Suprapubic skin (tissue), 4 donors: Measurements from ENCODE around the gene GFOD2. TPM values are rescaled to one million over a fixed set of nuclear protein-coding genes. Genes with fewer than 3 reads are reported as not detected.

Experiments
- DNase-seq, 2 donors: peaks; one replicate each; pipeline ENCODE4 v3.0.0-alpha.2; 2019; ENCODE audit warnings: low spot score in 2 of 2
- H3K27ac ChIP-seq: fragments of 200-600 bp; sonication (generic); one replicate; pipeline ENCODE4 v1.5.1; 2019
- H3K27me3 ChIP-seq: fragments of 200-600 bp; sonication (generic); one replicate; pipeline ENCODE4 v1.5.1; 2019
- H3K36me3 ChIP-seq: fragments of 200-600 bp; sonication (generic); one replicate; pipeline ENCODE4 v1.5.1; 2019
- H3K4me1 ChIP-seq: fragments of 200-600 bp; sonication (generic); one replicate; pipeline ENCODE4 v1.5.1; 2019
- H3K4me3 ChIP-seq: fragments of 200-600 bp; sonication (generic); one replicate; pipeline ENCODE4 v1.5.1; 2019; ENCODE audit warnings: mild to moderate bottlenecking
- H3K9me3 ChIP-seq: fragments of 200-600 bp; sonication (generic); one replicate; pipeline ENCODE4 v1.5.1; 2019
- EP300 ChIP-seq: sonication (generic); formaldehyde crosslinking; IDR thresholded peaks from one replicate; pipeline ENCODE4 v1.6.1; 2017; ENCODE audit warnings: antibody characterized with exemption
- POLR2A ChIP-seq, 2 donors: fragments of 450-650 bp; IDR thresholded peaks; one replicate each; pipeline ENCODE4 v1.6.1; 2017; ENCODE audit warnings: antibody characterized with exemption in 2 of 2, mild to moderate bottlenecking in 2 of 2, moderate library complexity in 2 of 2
- POLR2AphosphoS5 ChIP-seq, 3 donors: sonication (generic); formaldehyde crosslinking; IDR thresholded peaks; one replicate each; pipeline ENCODE4 v1.6.1; 2017; ENCODE audit warnings: antibody characterized with exemption in 3 of 3
- WGBS: methylation state at CpG from one replicate; pipeline ENCODE4 v1.1.5; 2018; 5-methylcytosine and 5-hydroxymethylcytosine counted together
- total RNA-seq, 4 donors: library from RNA; depleted of rRNA; stranded (reverse); fragments of >200 nt; gene quantifications; one replicate each; pipeline ENCODE4 v1.1.0, GENCODE V29; 2016
- TF ChIP-seq, protein P1 (sequence below), 2 donors: fragments of 200-600 bp in 1 of 2; fragments of 450-650 bp in 1 of 2; sonication (generic) in 1 of 2; IDR thresholded peaks; one replicate each; pipeline ENCODE4 v1.5.1; 2016 to 2019; ENCODE audit warnings: antibody characterized with exemption in 2 of 2, mild to moderate bottlenecking in 1 of 2, moderate library complexity in 1 of 2

The GFOD2 gene
- total RNA-seq, 4 donors from 2014 or later: 18.3 to 31.1 (median 25.9) TPM

DNA sequence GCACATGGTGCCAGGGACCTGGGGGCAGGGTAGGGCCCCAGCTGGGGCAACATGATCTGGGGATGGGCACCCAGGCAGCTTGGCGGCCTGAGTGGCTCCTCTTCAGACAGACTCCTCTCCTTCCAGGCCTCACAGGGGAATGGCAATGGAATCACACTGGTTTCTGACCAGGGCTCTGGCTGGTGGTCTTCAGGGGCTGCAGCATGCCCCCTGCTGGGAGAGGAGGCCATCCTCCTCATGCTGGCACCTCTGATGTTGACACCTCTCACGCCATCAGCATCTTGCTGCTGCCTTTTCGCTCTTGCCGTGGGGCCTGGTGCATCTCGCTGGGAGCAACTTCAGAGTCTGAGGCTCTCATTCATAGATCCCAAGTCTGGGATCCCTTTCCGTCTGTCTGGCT lies 11.2 kb upstream of the GFOD2 start:
- no peak for DNase-seq
- H3K4me1 ChIP-seq: no peaks in the 10 kb centered on the region
- H3K36me3 ChIP-seq: peaks cover 73% of the 10 kb centered on the region
- H3K27ac ChIP-seq: no peak overlapping the region
- WGBS: 97% methylated on average over 5 of the region's 6 CpGs
- no peaks in the 10 kb centered on the region for H3K9me3 ChIP-seq
- TF ChIP-seq POLR2A (IDR thresholded peaks at IDR 0.05): no peak
- TF ChIP-seq, protein P1, sequence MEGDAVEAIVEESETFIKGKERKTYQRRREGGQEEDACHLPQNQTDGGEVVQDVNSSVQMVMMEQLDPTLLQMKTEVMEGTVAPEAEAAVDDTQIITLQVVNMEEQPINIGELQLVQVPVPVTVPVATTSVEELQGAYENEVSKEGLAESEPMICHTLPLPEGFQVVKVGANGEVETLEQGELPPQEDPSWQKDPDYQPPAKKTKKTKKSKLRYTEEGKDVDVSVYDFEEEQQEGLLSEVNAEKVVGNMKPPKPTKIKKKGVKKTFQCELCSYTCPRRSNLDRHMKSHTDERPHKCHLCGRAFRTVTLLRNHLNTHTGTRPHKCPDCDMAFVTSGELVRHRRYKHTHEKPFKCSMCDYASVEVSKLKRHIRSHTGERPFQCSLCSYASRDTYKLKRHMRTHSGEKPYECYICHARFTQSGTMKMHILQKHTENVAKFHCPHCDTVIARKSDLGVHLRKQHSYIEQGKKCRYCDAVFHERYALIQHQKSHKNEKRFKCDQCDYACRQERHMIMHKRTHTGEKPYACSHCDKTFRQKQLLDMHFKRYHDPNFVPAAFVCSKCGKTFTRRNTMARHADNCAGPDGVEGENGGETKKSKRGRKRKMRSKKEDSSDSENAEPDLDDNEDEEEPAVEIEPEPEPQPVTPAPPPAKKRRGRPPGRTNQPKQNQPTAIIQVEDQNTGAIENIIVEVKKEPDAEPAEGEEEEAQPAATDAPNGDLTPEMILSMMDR (IDR thresholded peaks at IDR 0.05): no peak
- TF ChIP-seq EP300: no peak
- TF ChIP-seq POLR2AphosphoS5 (IDR thresholded peaks at IDR 0.05): no peak
- no peak overlapping the region for H3K4me3 ChIP-seq
- no peaks in the 10 kb centered on the region for H3K27me3 ChIP-seq

DNA sequence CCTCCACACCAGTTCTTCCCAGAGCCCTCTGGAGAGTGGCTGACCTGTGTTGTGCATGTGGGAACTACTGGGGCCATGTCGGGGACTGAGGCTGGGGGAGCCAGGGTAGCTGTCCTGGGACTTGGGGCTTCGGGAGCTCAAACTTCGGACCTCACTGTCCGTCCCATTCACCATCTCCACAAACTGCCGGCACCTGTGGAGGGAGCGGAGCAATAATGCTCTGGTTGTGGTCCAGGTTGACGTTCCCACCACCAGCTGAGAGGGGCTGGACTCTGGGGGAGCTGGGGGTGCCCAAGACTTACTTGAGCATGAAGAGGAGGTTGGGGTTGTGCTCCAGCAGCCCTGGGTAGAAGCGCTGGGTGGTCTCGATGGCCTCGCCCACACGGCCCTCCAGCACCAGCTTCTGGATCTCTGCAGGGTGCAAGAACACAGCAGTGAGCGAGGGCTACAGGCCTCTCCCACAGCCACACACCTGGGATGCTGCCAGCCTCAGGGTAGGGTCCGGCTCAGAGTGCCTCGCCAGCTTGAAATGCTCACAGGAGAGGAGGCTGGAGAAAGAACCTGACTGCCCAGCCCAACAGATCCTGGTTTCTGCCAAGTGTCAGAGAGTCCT lies 10.6 kb upstream of the GFOD2 start:
- 93% methylated on average over 6 of the region's 14 CpGs for WGBS
- no peak overlapping the region for H3K4me3 ChIP-seq
- TF ChIP-seq POLR2AphosphoS5 (IDR thresholded peaks at IDR 0.05): no peak
- no peak for DNase-seq
- no peaks in the 10 kb centered on the region for H3K27me3 ChIP-seq
- H3K4me1 ChIP-seq: no peaks in the 10 kb centered on the region
- peaks cover 78% of the 10 kb centered on the region for H3K36me3 ChIP-seq
- no peaks in the 10 kb centered on the region for H3K9me3 ChIP-seq
- no peak overlapping the region for H3K27ac ChIP-seq

DNA sequence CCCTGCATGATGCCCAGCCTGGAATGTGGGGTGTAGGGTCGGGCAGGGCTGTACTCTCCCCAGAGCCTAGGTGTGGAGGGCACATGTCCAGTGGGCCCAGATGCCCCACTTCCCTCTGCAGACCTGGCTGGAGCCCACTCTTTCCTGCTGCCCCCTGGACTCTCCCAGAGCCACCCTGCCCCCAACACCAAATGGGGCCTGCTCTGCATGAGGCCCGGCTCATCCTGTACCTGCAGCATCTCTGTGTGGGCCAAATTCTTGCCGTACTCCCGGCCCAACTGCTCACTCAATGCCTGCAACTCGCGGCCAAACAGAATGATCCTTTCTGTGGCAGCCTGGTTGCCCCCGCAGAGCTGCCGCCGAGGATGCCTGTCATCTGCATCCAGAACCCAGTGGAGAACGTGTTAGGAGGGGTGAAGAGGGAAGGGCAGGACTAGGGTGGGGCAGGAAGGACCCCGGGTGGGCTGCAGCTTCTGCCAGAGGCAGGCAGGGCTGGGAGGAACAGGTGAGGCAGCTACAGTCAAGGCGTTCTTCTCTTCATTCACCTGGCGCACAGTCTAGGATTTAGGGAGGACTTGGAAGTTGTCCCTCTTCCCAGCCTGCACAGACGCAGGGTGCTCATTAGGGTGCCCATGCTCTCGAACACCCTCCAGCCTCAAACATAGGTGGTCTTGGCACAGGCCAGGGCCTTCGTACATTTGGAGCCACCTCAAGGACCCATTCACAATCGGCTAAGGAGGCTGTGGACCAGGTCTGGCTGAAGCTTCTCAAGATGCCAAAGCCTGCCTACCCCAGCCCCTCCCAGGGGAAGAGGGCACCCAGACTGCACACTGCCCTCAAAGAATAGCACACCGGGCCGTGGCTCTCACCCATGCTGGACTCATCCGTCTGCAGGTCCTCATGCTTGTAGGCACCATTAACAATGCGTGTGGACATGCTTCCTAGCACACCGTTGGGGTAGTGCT lies 8.7 kb upstream of the GFOD2 start:
- Histone ChIP-seq H3K27ac (no peak overlapping the region), H3K9me3 (no peaks in the 10 kb centered on the region), H3K4me1 (no peaks in the 10 kb centered on the region), H3K4me3 (no peak overlapping the region), H3K27me3 (no peaks in the 10 kb centered on the region), H3K36me3 (peaks cover 81% of the 10 kb centered on the region)
- TF ChIP-seq EP300: no peak
- TF ChIP-seq POLR2A (IDR thresholded peaks at IDR 0.05): no peak
- no peak for TF ChIP-seq POLR2AphosphoS5 (IDR thresholded peaks at IDR 0.05)
- TF ChIP-seq, protein P1 (IDR thresholded peaks at IDR 0.05): no peak
- no peak for DNase-seq
- 92% methylated on average over 14 of the region's 22 CpGs for WGBS

DNA sequence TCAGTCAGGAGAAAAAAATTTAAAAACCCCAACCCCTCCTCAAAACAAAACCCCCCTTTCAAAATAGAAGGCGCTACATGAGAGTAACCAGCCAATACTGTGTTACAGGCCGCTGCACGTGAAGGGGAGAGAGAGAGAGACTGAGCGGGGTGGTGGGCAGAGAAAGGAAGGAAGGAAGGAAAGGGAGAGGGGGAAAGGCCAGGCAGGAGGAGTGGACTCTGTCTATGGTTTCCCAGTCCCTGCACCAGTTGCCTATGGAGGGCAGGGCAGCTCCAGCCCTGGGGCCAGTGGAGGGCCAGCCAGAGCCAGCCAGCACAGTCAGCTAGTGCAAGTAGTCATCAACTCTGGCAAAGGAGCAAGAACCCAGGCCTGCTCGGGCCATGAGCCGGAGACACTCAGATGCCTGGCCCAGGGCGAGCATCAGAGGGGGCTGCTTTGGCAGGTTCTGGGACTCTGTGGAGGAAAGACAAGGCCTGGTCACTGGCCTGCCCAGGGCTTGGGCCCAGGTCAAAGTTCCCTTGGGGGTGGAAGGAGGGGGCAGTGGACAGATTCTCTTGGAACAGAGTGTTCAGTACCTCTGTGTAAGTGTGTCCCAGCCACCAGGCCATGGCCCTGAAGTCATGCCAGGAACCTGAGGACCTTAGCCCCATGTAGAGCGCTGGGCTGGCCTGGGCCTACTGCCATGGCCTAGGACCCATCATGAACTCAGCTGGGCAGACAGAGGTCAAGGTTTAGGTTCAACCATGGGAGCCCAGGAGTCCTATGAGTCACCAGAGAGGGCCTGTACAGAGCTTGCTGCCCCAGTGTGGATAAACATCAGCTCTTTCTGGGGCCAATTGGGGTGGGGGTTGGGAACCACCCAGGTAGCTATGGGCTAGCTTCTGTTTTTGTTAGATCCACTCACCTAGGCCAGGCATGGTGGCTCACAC lies 7.3 kb upstream of the GFOD2 start:
- Histone ChIP-seq H3K27ac (no peak overlapping the region), H3K27me3 (no peaks in the 10 kb centered on the region), H3K36me3 (peaks cover 75% of the 10 kb centered on the region), H3K4me3 (no peak overlapping the region), H3K4me1 (no peaks in the 10 kb centered on the region), H3K9me3 (no peaks in the 10 kb centered on the region)
- TF ChIP-seq POLR2AphosphoS5 (IDR thresholded peaks at IDR 0.05): no peak
- WGBS: 87% methylated on average over 7 of the region's 8 CpGs
- DNase-seq: no peak

DNA sequence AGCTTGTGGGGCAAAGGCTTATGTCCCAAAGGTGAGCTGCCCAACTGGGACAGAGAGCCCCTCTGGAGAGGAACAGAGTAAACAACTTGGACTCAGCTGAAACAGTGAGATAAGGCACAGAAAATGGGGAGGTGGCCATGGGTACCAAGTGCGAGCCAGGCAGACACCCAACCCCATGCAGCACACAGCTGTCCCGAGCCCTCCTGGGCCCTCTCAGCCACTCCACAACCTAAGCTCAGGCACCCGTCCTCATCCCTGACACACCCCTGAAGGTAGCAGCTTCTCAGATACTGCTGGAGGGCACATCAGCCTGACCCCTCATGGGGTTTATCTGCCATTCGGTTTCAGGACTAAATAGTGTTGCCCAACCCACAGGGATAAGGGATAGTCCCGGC lies 4.8 kb upstream of the GFOD2 start:
- WGBS: 85% methylated on average over 5 of the region's 5 CpGs
- TF ChIP-seq EP300: no peak
- TF ChIP-seq, protein P1 (IDR thresholded peaks at IDR 0.05): no peak
- TF ChIP-seq POLR2A (IDR thresholded peaks at IDR 0.05): no peak
- no peak for TF ChIP-seq POLR2AphosphoS5 (IDR thresholded peaks at IDR 0.05)
- no peak for DNase-seq
- H3K4me3 ChIP-seq: no peak overlapping the region
- H3K4me1 ChIP-seq: peaks cover 12% of the 10 kb centered on the region
- no peaks in the 10 kb centered on the region for H3K9me3 ChIP-seq
- no peak overlapping the region for H3K27ac ChIP-seq
- H3K27me3 ChIP-seq: no peaks in the 10 kb centered on the region
- peaks cover 50% of the 10 kb centered on the region for H3K36me3 ChIP-seq
